B cell (primary cell): ENCODE measurements around the gene TEAD3. TPM values are rescaled to one million over a fixed set of nuclear protein-coding genes. Genes with fewer than 3 reads are reported as not detected.

Experiments used
- ATAC-seq: fragments of 200-7000 bp; cut with Tn5 transposase; one replicate; pipeline ENCODE4 v1.10.0; 2021; ENCODE audit warnings: low read depth, mild to moderate bottlenecking, moderate number of reproducible peaks, moderate library complexity
- CTCF ChIA-PET: fragments of 350-600 bp; sonication (Branson Sonifier 250); formaldehyde crosslinking; loops from one replicate; lab custom pipeline; 2021; ENCODE audit warnings: antibody characterized with exemption, inconsistent platforms; lab: Charles Lee
- POLR2A ChIA-PET: fragments of 350-600 bp; sonication (Branson Sonifier 250); formaldehyde crosslinking; loops from one replicate; lab custom pipeline; 2021; ENCODE audit warnings: antibody characterized with exemption; lab: Charles Lee
- DNase-seq: peaks from one replicate; pipeline ENCODE4 v3.0.0; 2013
- H2AFZ ChIP-seq: 2 replicates; pipeline ENCODE4 v1.6.1; 2012; ENCODE audit warnings: mild to moderate bottlenecking, low read depth, low read length; ENCODE audit not compliant: insufficient read depth, poor library complexity, severe bottlenecking
- H3K27ac ChIP-seq, 2 donors: 1 replicate in 1 of 2; 2 replicates in 1 of 2; pipeline ENCODE4 v1.5.1; 2012 to 2013; ENCODE audit warnings: low read length in 2 of 2, mild to moderate bottlenecking in 2 of 2, moderate library complexity in 1 of 2
- H3K27me3 ChIP-seq, 4 experiments: fragments of 200-600 bp in 1 of 4; sonication (generic) in 1 of 4; replicated peaks in 1 of 4; 1 replicate in 2 of 4; 2 replicates in 2 of 4; pipeline versions ENCODE4 v1.6.1 to v1.7.0; 2013 to 2016; ENCODE audit warnings: low read length in 3 of 4, mild to moderate bottlenecking in 2 of 4, mixed read lengths in 1 of 4, moderate library complexity in 1 of 4; ENCODE audit not compliant: insufficient read depth in 4 of 4, control insufficient read depth in 3 of 4; ENCODE audit errors: control extremely low read depth in 1 of 4
- H3K36me3 ChIP-seq, 2 experiments: replicated peaks in 1 of 2; 1 replicate in 1 of 2; 2 replicates in 1 of 2; pipeline versions ENCODE4 v1.6.1 to v1.7.1; 2013; ENCODE audit warnings: low read length in 1 of 2; ENCODE audit not compliant: insufficient read depth in 2 of 2, control insufficient read depth in 1 of 2; ENCODE audit errors: control extremely low read depth in 1 of 2, extremely low read depth in 1 of 2
- H3K4me1 ChIP-seq, 2 donors: fragments of 200-600 bp in 1 of 2; sonication (generic) in 1 of 2; 1 replicate in 1 of 2; 2 replicates in 1 of 2; pipeline versions ENCODE4 v1.5.1 to v1.6.1; 2013 to 2017; ENCODE audit warnings: low read length in 2 of 2; ENCODE audit not compliant: control insufficient read depth in 2 of 2, insufficient read depth in 2 of 2
- H3K4me2 ChIP-seq: replicated peaks from 2 replicates; pipeline ENCODE3; 2012; ENCODE audit warnings: mild to moderate bottlenecking, low read depth, low read length; ENCODE audit not compliant: poor library complexity, severe bottlenecking
- H3K4me3 ChIP-seq, 5 experiments: fragments of 200-600 bp in 1 of 5; sonication (generic) in 1 of 5; 1 replicate in 3 of 5; 2 replicates in 2 of 5; pipeline versions ENCODE4 v1.5.1 to v1.7.0; 2011 to 2016; ENCODE audit warnings: low read length in 4 of 5, mild to moderate bottlenecking in 4 of 5, low read depth in 2 of 5, control low read depth in 1 of 5, moderate library complexity in 1 of 5; ENCODE audit not compliant: insufficient read depth in 1 of 5; ENCODE audit errors: control extremely low read depth in 1 of 5, extremely low read depth in 1 of 5
- H3K79me2 ChIP-seq: fragments of 200-600 bp; sonication (generic); one replicate; pipeline ENCODE4 v1.6.0; 2016; ENCODE audit warnings: low read length; ENCODE audit not compliant: control insufficient read depth, insufficient read depth
- H3K9ac ChIP-seq: fragments of 200-600 bp; sonication (generic); 2 replicates; pipeline ENCODE4 v1.6.1; 2017; ENCODE audit warnings: mild to moderate bottlenecking, low read length, moderate library complexity
- H3K9me3 ChIP-seq, 3 donors: one replicate each; pipeline versions ENCODE4 v1.6.1 to v1.7.1; 2013; ENCODE audit warnings: low read length in 2 of 3; ENCODE audit not compliant: control insufficient read depth in 2 of 3, insufficient read depth in 1 of 3; ENCODE audit errors: control extremely low read depth in 1 of 3
- H4K20me1 ChIP-seq: 2 replicates; pipeline ENCODE4 v1.6.0; 2012; ENCODE audit warnings: mild to moderate bottlenecking, low read length; ENCODE audit not compliant: insufficient read depth, control insufficient read depth, poor library complexity, severe bottlenecking
- H3K27ac Mint-ChIP-seq: one replicate; pipeline ENCODE4 v1.8.0; 2021; ENCODE audit warnings: mixed read lengths
- H3K27me3 Mint-ChIP-seq: one replicate; pipeline ENCODE4 v1.8.0; 2021; ENCODE audit warnings: mixed read lengths
- H3K4me1 Mint-ChIP-seq: one replicate; pipeline ENCODE4 v1.8.0; 2021; ENCODE audit warnings: mixed read lengths
- H3K4me3 Mint-ChIP-seq: one replicate; pipeline ENCODE4 v1.8.0; 2021; ENCODE audit warnings: mixed read lengths
- H3K9me3 Mint-ChIP-seq: one replicate; pipeline ENCODE4 v1.8.0; 2022; ENCODE audit warnings: mixed read lengths; ENCODE audit not compliant: insufficient read depth
- CTCF ChIP-seq: fragments of 200-600 bp; IDR thresholded peaks from one replicate; pipeline ENCODE4 v1.8.0; 2022; ENCODE audit warnings: antibody characterized with exemption, mild to moderate bottlenecking
- EZH2 ChIP-seq: IDR thresholded peaks from 2 replicates; pipeline ENCODE4 v1.6.1; 2012; ENCODE audit warnings: borderline replicate concordance, low read depth, mild to moderate bottlenecking, moderate library complexity, low read length; ENCODE audit not compliant: insufficient read depth, poor library complexity, severe bottlenecking
- WGBS: methylation state at CpG from one replicate; pipeline ENCODE4 v1.1.5; 2013; ENCODE audit warnings: missing lambda C conversion rate; ENCODE audit not compliant: insufficient coverage; 5-methylcytosine and 5-hydroxymethylcytosine counted together
- intact Hi-C: fragments of 100-400 bp; cut with micrococcal nuclease; formaldehyde crosslinking; loops from one replicate; pipeline ENCODE4 v1.10.0; 2022
- polyA plus RNA-seq: library from polyadenylated mRNA; depleted of rRNA; stranded (reverse); fragments of >200 nt; gene quantifications from 2 replicates; pipeline ENCODE4 v1.2.3, GENCODE V29; 2012
- total RNA-seq, 2 donors: library from RNA; stranded (reverse); fragments of 120-200 nt in 1 of 2; gene quantifications; 1 replicate in 1 of 2; 2 replicates in 1 of 2; pipeline versions ENCODE4 v1.2.3 to v1.2.4, GENCODE V29; 2013 to 2022

TEAD3 gene
- total and polyA plus RNA-seq, 2 donors (not counting 1 experiment from before 2014, with no cell fraction given), result 0.17 TPM; not detected in 1

GRCh38 chr6:35453236-35453635 lies 43.6 kb downstream of the TEAD3 start:
- Mint-ChIP-seq H3K27ac (peak overlapping the region; percentile 63), H3K4me3 (peak overlapping the region; percentile 86), H3K27me3 (no peaks in the 10 kb centered on the region), H3K4me1 (peaks cover 36% of the 10 kb centered on the region), H3K9me3 (no peaks in the 10 kb centered on the region)
- H3K27me3 ChIP-seq, result no peaks in the 10 kb centered on the region
- POLR2A ChIA-PET, result interaction anchor here (0.5 to 2.3 kb wide), 2 partner anchors 11 to 14 kb away, joined by 3 to 7 read pairs; partner anchors contain the start of gene RPL10A
- WGBS, result no CpG with 5 or more reads among the region's 3 CpGs
- TF ChIP-seq EZH2 (no peak), CTCF (no peak)
- peak overlapping the region; percentile 86 for H2AFZ ChIP-seq
- CTCF ChIA-PET, result interaction anchor here (0.7 to 11.4 kb wide), 9 partner anchors 15 to 661 kb away, joined by 3 to 127 read pairs (median 5); partner anchors contain the start of genes DEF6 and RPL10A
- H3K27ac ChIP-seq, result no peak overlapping the region
- intact Hi-C loops, result loop anchor here (5.0 kb wide), 1 partner anchor 574 kb away; the partner anchor contains the start of gene MAPK14
- no peak for ATAC-seq
- H3K79me2 ChIP-seq, result peaks cover 4% of the 10 kb centered on the region
- H3K9me3 ChIP-seq, result no peaks in the 10 kb centered on the region
- peaks cover 14 to 21% of the 10 kb centered on the region in 2 donors for H3K4me1 ChIP-seq
- H3K36me3 ChIP-seq, result peaks cover 0 to 8% of the 10 kb centered on the region in 2 experiments
- DNase-seq, result no peak
- H4K20me1 ChIP-seq, result peaks cover 8% of the 10 kb centered on the region
- H3K9ac ChIP-seq, result peak overlapping the region; percentile 88
- peak overlapping the region in 3 of 5 experiments; percentile 79 to 89 (median 79) for H3K4me3 ChIP-seq
- peak overlapping the region; percentile 96 for H3K4me2 ChIP-seq
